ENCODE data around the gene ACTL7A.

GRCh38 chr9:108894225-108894997 is 32.3 kb downstream of the ACTL7A start:
- no peak for TF ChIP-seq SUZ12 (IDR thresholded peaks at IDR 0.05; ENCODE audit: extremely low read depth, insufficient read depth, insufficient read length)
- no peak for TF ChIP-seq YY1 (IDR thresholded peaks at IDR 0.05; ENCODE audit: insufficient read depth, insufficient read length)
